HG02884 (cell line): Measurements from ENCODE around the gene DMTF1.

Experiments used
- ATAC-seq: cut with Tn5 transposase; IDR thresholded peaks from one replicate; pipeline ENCODE4 v1.9.1; 2021; ENCODE audit warnings: mild to moderate bottlenecking, moderate library complexity; ENCODE audit not compliant: unreplicated experiment

Gene DMTF1

DNA sequence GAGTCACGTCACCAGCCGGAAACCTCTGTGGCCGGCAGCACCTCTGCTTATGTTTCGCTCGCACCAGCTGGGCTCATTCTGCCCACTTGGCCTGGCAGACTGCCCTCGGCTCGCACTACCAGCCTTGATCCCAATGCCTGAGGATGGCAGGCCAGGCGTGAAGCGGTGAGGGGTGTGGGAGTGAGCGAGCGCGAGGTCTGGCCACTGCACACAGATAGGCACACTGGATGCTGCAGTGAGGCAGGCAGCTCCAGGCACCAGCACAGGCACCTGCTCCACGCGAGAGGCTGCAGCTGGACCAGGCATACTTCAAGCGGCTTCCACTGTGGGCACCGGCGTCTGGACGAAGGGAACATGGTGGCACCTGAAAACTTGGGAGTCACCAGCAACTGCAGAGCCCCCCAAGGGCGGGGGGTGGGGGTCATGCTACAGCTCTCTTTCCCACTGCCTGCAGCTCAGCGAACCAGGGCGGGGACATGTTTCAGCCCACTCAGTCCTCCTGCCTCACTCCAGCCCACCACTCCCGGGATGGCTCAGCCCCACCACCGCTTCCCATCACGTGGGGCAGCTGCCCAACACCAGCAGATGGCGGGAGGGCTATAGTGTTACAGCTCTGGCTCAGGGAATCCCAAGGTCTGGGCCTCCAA, 5.4 kb upstream of the DMTF1 start:
- ATAC-seq: no peak

GRCh38 chr7:87147500-87147899, 4.8 kb upstream of the DMTF1 start:
- ATAC-seq: no peak

DNA sequence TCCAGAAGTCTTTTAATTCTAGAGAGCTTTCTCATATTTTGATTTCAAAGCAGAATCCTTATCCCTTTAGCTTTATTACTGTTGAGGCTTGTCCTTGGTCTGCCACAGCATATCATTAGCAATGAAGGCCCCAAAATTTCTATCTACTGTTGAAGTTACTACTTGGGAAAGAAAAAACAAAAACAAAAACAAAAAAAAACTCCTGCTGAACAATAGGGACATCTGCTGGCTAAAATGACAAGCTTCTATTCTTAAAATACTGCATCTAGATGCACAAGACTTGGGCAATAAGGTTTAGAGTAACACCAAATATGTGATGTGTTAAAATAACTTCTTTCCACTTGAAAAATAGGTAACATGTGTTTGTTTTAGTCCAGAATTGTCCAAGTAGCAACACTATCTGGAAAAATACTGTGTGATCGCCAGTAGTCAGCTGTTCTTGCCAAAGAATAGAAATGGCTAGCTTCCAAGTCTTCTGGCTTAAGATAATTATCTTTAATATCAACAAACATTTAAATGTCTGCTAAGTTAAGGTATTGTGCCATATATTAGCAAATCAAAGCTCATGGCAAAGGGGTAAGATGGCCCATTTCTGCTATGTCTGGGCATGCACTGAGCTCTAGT, 3.8 kb upstream of the DMTF1 start:
- ATAC-seq: no peak

- no peak for ATAC-seq
Observed at GRCh38 chr7:87151002-87151728, 1.1 kb upstream of the DMTF1 start.

- peak; percentile 29 for ATAC-seq
Observed at GRCh38 chr7:87151729-87152111, 533 bp upstream of the DMTF1 start.

DNA sequence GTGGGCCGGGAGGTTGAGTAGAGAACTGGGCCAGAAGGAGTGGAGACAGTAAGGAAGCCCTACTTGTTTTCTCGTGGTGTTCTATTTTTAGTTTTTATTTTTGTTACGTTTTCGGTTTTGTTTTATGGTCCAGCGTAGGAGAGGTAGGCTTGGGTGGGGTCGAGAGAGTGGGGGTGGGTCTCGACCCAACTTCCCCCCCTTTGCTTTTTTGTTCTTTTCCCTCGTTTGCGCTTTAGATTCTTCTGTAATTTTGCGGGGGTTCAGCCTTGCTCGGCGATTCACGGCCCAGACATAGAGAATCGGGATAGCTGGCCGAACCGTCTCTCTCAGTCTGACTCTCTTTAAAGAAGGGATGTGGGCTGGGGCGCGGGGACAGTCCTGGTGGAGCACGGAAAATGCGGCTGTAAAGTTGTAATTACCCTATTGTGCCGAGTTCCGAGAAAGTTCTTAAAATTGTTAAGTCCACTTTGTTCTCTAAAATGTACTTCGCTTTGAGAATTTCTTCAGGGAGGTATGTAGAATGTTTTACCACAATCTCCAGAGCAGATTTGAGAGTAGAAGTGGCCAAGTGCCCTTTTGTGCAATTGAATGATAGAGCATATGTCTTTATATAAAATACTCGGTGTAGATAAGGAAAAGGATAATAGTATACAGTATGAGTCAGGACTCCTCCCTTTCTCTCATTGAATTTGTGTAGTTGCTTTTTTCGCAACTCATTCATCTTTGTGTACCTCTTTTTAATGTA, 816 bp downstream of the DMTF1 start:
- peak; percentile 11 for ATAC-seq

DNA sequence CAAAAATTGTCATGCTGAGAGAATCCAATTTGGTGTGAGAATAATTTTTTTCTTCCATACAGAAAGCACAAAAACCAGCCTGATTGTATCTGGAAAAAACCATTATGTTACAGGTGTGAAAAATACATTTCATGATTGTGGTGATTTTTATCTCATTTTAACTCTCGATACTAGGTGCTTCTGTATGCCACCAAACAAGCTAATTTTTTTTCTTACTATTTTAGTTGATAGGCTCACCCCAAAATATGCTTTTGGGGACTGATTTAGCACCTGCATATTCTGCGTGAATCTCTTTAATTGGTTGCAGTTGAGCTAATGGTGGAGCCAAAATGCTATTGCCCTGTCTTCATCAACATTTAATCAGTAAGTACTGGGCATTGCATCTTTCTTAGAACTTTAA, 1.9 kb downstream of the DMTF1 start:
- ATAC-seq: no peak

DNA sequence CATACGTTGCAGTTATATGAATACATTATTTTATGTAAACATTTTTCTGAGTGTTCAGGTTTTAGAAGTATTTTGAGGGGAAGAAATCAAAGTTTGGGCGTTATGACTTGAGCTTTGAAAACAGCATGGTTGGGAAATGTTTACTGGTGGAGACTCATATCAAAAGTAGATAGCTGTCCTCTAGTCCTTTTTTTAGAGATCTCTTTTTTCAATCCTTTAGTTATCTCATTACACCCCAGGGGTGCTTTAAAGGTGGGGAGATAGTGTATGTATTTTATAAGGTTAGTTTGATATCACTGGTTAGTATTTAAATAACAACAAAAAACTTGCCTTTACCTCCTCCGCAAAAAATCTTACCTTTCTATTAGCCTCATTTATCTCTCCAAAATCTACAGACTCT, 2.3 kb downstream of the DMTF1 start:
- no peak for ATAC-seq

DNA sequence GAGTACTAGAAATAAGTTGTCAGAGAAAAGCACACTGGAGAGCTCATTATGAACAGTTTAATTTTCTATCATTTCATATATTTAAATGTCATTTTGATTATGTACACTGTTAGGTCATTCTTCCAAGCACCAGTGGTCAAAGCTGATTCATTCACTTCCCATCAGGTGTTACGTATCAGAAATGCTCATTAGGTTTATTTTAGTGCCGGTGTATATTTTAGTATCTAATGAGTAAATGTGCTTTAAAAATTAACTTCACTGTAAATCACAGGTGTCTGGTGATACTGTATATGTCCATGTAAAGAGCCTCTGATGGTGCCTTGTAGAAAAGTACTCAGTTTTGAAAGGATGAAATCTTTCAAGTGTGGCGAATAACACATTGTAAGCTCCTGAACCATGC, 3.5 kb downstream of the DMTF1 start:
- ATAC-seq: no peak

- no peak for ATAC-seq
Observed at GRCh38 chr7:87156709-87157108, 4.5 kb downstream of the DMTF1 start.

- peak; percentile 65 for ATAC-seq
Observed at GRCh38 chr7:87159538-87159937, 7.3 kb downstream of the DMTF1 start.

GRCh38 chr7:87164433-87164832, 12.2 kb downstream of the DMTF1 start:
- no peak for ATAC-seq

GRCh38 chr7:87170828-87171227, 18.6 kb downstream of the DMTF1 start:
- ATAC-seq: no peak

GRCh38 chr7:87171282-87171934, 19.2 kb downstream of the DMTF1 start:
- ATAC-seq: no peak

DNA sequence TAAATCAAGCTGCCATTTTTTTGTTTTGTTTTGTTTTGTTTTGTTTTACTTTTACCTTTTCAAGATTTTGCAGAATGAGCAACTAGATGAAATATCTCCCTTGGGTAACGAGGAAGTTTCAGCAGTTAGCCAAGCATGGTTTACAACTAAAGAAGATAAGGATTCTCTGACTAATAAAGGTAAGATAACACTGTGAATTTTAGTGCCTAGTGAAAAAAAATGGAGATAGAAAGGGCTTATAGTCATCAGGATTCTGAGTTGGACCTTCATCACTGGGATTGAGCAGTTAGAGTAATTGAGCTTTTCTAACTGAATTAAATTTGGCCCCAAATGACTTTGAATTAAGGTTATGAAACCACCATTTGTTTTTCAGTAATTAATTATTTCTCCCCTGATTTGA, 21.2 kb downstream of the DMTF1 start:
- ATAC-seq: no peak

GRCh38 chr7:87178320-87178719, 26.1 kb downstream of the DMTF1 start:
- ATAC-seq: no peak

- no peak for ATAC-seq
Observed at GRCh38 chr7:87179180-87179579, 26.9 kb downstream of the DMTF1 start.

DNA sequence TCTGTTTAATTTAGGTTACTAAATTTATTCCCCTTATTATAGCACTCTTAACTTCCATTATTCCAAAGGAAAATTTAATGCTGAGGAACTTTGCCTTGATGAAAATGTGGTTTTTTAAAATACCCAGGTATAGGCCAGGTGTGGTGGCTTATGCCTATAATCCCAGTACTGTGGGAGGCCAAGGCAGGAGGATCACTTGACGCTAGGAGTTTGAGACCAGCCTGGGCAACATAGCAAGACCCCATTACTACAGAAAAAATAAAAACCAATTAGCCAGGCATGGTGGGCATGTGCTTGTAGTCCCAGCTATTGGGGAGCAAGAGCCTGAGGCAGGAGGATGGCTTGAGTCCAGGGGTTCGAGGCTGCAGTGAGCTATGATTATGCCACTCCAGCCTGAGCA, 34.9 kb downstream of the DMTF1 start:
- ATAC-seq: no peak

- peak; percentile 41 for ATAC-seq
Observed at GRCh38 chr7:87188930-87189329, 36.7 kb downstream of the DMTF1 start.

DNA sequence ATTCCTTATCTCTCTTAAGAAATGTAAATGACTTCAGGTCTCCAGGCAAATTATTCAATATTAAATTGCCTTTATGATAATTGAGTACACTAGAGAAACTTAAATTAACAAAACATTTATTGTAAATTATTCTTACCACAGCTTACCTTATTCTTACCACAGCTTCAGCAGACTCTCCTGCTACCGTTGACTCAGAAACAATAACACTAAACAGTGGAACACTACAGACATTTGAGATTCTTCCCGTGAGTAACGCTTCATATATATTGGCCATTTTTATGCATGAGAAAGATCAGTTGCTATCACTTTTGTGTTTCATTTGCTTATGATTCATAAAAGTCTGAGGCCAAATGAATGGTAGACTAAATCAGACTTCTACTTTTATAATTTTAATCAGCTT, 38.5 kb downstream of the DMTF1 start:
- no peak for ATAC-seq
